ENCODE results near the gene NPR3.

NPR3 gene

GRCh38 chr5:32710550-32711361, at the start of gene NPR3:
TSS of gene NPR3 (plus strand) at chr5:32711321. CDS start at chr5:32711777, 456 bp downstream.
- ATAC-seq, result no peak

GRCh38 chr5:32664523-32664922, 46.6 kb upstream of the NPR3 start:
- no peak for ATAC-seq

- ATAC-seq, result no peak
Measured at GRCh38 chr5:32668552-32668951, 42.6 kb upstream of the NPR3 start.

DNA sequence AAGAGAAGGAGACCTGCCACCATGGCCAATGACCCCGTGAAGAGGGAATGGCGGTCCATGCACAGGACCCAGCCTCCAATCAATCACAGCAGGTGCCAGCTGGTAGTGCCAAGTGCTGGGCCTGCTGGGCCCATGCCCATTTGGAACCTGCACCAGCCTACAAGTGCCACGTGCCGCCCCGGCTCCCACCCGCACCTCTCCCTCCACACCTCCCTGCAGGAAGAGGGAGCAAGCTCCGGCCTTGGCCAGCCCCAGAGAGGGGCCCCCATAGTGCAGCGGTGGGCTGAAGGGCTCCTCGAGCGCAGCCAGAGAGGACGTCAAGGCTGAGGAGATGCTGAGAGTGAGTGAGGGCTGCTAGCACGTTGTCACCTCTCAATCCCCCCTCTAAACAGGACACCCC, 37.8 kb upstream of the NPR3 start:
- ATAC-seq, result no peak

GRCh38 chr5:32677023-32677422, 34.1 kb upstream of the NPR3 start:
- ATAC-seq, result no peak

DNA sequence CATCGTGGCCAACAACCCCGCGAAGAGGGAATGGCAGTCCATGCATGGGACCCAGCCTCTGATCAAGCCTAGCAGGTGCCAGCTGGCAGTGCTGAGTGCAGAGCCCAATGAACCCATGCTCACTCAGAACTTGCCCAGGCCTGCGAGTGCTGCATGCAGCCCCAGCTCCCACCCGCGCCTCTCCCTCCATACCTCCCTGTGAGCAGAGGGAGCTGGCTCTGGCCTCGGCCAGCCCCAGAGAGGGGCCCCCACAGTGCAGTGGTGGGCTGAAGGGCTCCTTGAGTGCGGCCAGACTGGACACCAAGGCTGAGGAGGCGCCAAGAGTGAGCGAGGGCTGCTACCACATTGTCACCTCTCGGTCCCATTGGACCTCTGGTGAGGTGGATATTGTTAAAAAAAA, 32.6 kb upstream of the NPR3 start:
- no peak for ATAC-seq

GRCh38 chr5:32679218-32679617, 31.9 kb upstream of the NPR3 start:
- no peak for ATAC-seq

- no peak for ATAC-seq
Measured at GRCh38 chr5:32680183-32680582, 30.9 kb upstream of the NPR3 start.

GRCh38 chr5:32683125-32683524, 28.0 kb upstream of the NPR3 start:
- ATAC-seq, result no peak

- ATAC-seq, result no peak
Measured at GRCh38 chr5:32684260-32684659, 26.9 kb upstream of the NPR3 start.

- no peak for ATAC-seq
Measured at GRCh38 chr5:32686799-32687498, 24.2 kb upstream of the NPR3 start.

GRCh38 chr5:32687499-32687831, 23.7 kb upstream of the NPR3 start:
- no peak for ATAC-seq

GRCh38 chr5:32690153-32690552, 21.0 kb upstream of the NPR3 start:
- no peak for ATAC-seq

DNA sequence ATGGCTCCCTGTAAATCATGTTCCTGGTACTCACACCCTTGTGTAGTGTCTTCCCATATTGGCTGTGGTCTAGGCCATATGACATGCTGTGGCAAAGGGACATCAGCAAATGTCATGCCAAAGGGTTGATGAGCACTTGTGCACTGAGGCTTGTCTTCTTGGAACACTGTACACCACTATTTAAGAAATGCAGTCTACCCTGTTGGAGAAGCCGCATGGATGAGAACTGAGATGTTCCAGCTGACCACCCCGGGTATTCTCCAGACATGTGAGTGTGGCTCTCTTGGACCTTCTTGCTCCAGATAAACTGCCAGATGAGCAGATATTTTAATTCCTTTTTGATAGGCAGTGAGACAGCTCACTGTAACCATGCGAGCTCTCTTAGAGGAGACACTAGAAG, 20.5 kb upstream of the NPR3 start:
- no peak for ATAC-seq

- ATAC-seq, result no peak
Measured at GRCh38 chr5:32692036-32692746, 18.9 kb upstream of the NPR3 start.

DNA sequence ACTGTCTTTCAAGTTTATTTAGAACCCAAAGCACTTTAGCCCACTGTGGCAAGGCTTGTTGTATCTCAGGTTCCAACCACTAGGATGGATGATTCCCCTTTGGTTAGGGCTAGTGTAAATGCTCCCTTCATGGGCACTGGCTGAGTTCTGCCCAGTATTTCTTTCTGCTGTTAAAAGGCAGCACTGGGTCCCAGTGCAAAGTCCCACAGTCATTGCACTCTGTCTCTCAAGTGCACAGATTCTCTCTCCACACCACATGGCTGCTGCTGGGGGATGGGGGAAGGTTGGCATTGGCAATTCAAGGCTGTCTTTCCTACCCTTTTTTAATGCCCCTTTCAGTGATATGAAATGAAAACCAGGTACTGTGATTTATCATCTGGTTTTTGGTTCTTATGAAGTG, 7.2 kb upstream of the NPR3 start:
- ATAC-seq, result no peak

DNA sequence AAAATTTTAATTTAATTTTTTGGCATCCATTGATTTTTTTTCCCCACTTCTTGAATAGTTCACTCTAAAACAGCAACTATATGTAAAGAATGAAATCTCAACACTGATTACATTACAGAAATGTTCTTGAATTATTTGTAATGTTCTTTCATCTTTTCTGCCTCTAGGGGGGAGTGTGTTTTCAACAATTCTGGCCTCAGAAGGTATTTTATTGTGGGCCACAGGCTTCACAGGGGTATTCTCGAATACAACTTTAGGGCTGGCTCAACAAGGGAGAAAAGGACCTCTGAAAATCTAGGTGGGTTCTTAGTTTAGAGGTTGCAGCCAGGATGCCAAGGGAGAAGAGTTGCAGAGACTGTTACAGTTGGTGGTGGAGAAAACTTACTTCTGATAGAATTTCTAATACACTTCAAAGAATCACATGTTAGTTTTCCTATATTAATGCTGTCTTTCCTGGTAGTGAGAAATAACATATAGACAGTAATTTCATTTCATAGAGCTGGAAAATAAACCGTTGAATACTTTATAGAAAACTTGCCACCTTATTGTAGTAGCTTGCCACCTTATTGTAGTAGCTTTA, 3.6 kb upstream of the NPR3 start:
- ATAC-seq, result no peak

- ATAC-seq, result no peak
Measured at GRCh38 chr5:32708949-32709348, 2.2 kb upstream of the NPR3 start.

DNA sequence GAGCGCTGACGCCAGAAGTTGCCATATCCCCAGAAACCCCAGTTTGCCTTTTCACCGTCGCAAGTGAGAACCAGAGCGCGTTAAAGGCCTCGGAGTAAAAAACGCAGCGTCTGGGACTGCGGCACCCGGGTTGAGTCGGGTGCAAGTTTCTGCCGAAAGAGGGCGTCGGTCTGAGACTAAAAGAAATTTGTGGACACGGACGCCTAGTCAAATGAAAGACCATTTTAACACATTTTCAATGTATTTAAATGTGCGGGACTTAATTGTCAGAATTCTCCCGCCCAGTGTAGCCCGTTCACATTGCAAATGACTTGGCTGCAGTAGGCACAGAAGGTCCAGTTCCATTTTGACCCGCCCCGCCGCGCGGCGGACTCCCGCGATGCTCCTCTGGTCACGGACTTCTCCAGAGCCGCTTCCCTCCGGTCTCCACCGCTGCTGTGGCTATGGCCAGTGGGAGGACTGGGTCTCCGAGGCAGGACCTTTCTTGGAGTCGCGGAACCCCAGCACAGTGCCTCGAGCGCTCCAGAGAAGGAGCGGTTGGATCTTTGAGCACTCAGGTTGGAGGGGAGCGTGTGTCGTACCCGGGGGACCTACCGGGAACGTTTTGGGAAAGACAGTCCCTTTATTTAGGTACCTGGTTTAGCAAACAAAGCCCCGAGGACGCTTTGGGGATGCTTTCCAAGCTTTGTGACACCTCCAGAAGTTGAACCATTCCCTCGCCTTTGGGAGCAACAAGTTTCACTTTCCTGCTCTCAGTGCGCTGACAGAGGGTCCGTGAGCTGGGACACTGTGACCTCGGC, 1.2 kb upstream of the NPR3 start:
- ATAC-seq, result peak; percentile 30 to 55

GRCh38 chr5:32711362-32711680, 200 bp downstream of the NPR3 start:
- no peak for ATAC-seq

DNA sequence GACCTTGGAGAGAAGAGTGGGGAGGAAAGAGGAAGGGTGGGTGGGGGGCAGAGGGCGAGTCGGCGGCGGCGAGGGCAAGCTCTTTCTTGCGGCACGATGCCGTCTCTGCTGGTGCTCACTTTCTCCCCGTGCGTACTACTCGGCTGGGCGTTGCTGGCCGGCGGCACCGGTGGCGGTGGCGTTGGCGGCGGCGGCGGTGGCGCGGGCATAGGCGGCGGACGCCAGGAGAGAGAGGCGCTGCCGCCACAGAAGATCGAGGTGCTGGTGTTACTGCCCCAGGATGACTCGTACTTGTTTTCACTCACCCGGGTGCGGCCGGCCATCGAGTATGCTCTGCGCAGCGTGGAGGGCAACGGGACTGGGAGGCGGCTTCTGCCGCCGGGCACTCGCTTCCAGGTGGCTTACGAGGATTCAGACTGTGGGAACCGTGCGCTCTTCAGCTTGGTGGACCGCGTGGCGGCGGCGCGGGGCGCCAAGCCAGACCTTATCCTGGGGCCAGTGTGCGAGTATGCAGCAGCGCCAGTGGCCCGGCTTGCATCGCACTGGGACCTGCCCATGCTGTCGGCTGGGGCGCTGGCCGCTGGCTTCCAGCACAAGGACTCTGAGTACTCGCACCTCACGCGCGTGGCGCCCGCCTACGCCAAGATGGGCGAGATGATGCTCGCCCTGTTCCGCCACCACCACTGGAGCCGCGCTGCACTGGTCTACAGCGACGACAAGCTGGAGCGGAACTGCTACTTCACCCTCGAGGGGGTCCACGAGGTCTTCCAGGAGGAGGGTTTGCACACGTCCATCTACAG, 760 bp downstream of the NPR3 start:
- no peak for ATAC-seq
